IMR-90 (cell line): ENCODE measurements around the gene GUCY2D. TPM values are rescaled to one million over a fixed set of nuclear protein-coding genes. Genes with fewer than 3 reads are reported as not detected.

ENCODE experiments used
- ATAC-seq: fragments of 200-7000 bp; cut with Tn5 transposase; 2 replicates; pipeline ENCODE4 v1.9.1; 2020; ENCODE audit warnings: low read depth, mild to moderate bottlenecking, moderate library complexity
- BruUV-seq: library from RNA; stranded (reverse); fragments of 400-500 nt; replicated peaks from 2 replicates; lab custom pipeline; 2021; lab: Mats Ljungman, UMichigan
- CTCF ChIA-PET: fragments of 300-600 bp; formaldehyde crosslinking; extraction: SDS; loops from one replicate; lab custom pipeline; 2021; ENCODE audit warnings: antibody characterized with exemption; lab: Yijun Ruan, JAX
- POLR2A ChIA-PET: fragments of 300-600 bp; sonication (Branson Sonifier 250); formaldehyde crosslinking; loops from one replicate; lab custom pipeline; 2022; ENCODE audit warnings: antibody characterized with exemption; ENCODE audit not compliant: unreplicated experiment; lab: Charles Lee
- DNase-seq: peaks from one replicate; pipeline ENCODE4 v3.0.0; 2013
- H2AFZ ChIP-seq: replicated peaks from 2 replicates; pipeline ENCODE3; 2013; ENCODE audit warnings: low read length, mild to moderate bottlenecking; ENCODE audit not compliant: poor library complexity
- H2AK5ac ChIP-seq: 2 replicates; pipeline ENCODE4 v1.6.1; 2013; ENCODE audit warnings: low read depth, low read length, inconsistent platforms
- H2AK9ac ChIP-seq: replicated peaks from 2 replicates; pipeline ENCODE3; 2013; ENCODE audit warnings: mild to moderate bottlenecking, low read depth, low read length, moderate library complexity; ENCODE audit not compliant: poor library complexity
- H2BK120ac ChIP-seq: 2 replicates; pipeline ENCODE4 v1.6.1; 2013; ENCODE audit warnings: low read depth, low read length, inconsistent platforms
- H2BK15ac ChIP-seq: 3 replicates; pipeline ENCODE4 v1.6.1; 2013; ENCODE audit warnings: low read depth, low read length, inconsistent platforms
- H2BK20ac ChIP-seq: 2 replicates; pipeline ENCODE4 v1.6.1; 2013; ENCODE audit warnings: low read depth, mild to moderate bottlenecking, inconsistent platforms, low read length, moderate library complexity
- H2BK5ac ChIP-seq: 2 replicates; pipeline ENCODE4 v1.6.1; 2013; ENCODE audit warnings: mild to moderate bottlenecking, low read depth, low read length, inconsistent platforms; ENCODE audit not compliant: poor library complexity, severe bottlenecking
- H3K14ac ChIP-seq: replicated peaks from 2 replicates; pipeline ENCODE4 v1.6.1; 2013; ENCODE audit warnings: low read depth, low read length, inconsistent platforms
- H3K18ac ChIP-seq: 2 replicates; pipeline ENCODE4 v1.6.1; 2013; ENCODE audit warnings: low read depth, low read length, control low read depth
- H3K23ac ChIP-seq: 2 replicates; pipeline ENCODE4 v1.6.1; 2013; ENCODE audit warnings: low read depth, low read length, inconsistent platforms
- H3K27ac ChIP-seq: 2 replicates; pipeline ENCODE4 v1.5.1; 2013; ENCODE audit warnings: mild to moderate bottlenecking, control low read depth, low read length; ENCODE audit not compliant: insufficient read depth
- H3K27me3 ChIP-seq: 2 replicates; pipeline ENCODE4 v1.6.1; 2013; ENCODE audit warnings: low read length; ENCODE audit not compliant: control insufficient read depth, insufficient read depth
- H3K36me3 ChIP-seq: 2 replicates; pipeline ENCODE4 v1.6.1; 2013; ENCODE audit warnings: low read length, mixed read lengths; ENCODE audit not compliant: control insufficient read depth, insufficient read depth
- H3K4ac ChIP-seq: 2 replicates; pipeline ENCODE4 v1.6.1; 2013; ENCODE audit warnings: low read depth, low read length, inconsistent platforms
- H3K4me1 ChIP-seq: 2 replicates; pipeline ENCODE4 v1.6.1; 2013; ENCODE audit warnings: low read length, mixed read lengths; ENCODE audit not compliant: control insufficient read depth, insufficient read depth
- H3K4me2 ChIP-seq: 2 replicates; pipeline ENCODE4 v1.6.1; 2013; ENCODE audit warnings: low read depth, mild to moderate bottlenecking, control low read depth, low read length, moderate library complexity
- H3K4me3 ChIP-seq: 2 replicates; pipeline ENCODE4 v1.5.1; 2013; ENCODE audit warnings: low read depth, mild to moderate bottlenecking, control low read depth, low read length, moderate library complexity; ENCODE audit not compliant: insufficient read depth
- H3K56ac ChIP-seq: 2 replicates; pipeline ENCODE4 v1.6.1; 2013; ENCODE audit warnings: low read length, inconsistent platforms; ENCODE audit not compliant: insufficient read depth; ENCODE audit errors: extremely low read depth
- H3K79me1 ChIP-seq, 2 experiments: 2 replicates each; pipeline ENCODE4 v1.6.1; 2013; ENCODE audit warnings: low read length in 2 of 2, inconsistent platforms in 1 of 2, low read depth in 1 of 2
- H3K9ac ChIP-seq: 2 replicates; pipeline ENCODE4 v1.6.1; 2013; ENCODE audit warnings: low read depth, low read length, control low read depth
- H3K9me1 ChIP-seq: 2 replicates; pipeline ENCODE4 v1.6.1; 2013; ENCODE audit warnings: low read length, inconsistent platforms; ENCODE audit not compliant: insufficient read depth
- H3K9me3 ChIP-seq: 2 replicates; pipeline ENCODE4 v1.6.1; 2013; ENCODE audit warnings: low read length; ENCODE audit not compliant: control insufficient read depth, insufficient read depth
- H4K20me1 ChIP-seq: 2 replicates; pipeline ENCODE4 v1.6.1; 2013; ENCODE audit warnings: low read length, inconsistent platforms; ENCODE audit not compliant: insufficient read depth
- H4K5ac ChIP-seq: 2 replicates; pipeline ENCODE4 v1.6.1; 2013; ENCODE audit warnings: mild to moderate bottlenecking, low read depth, low read length, control low read depth
- H4K8ac ChIP-seq, 2 experiments: 2 replicates each; pipeline ENCODE4 v1.6.1; 2013; ENCODE audit warnings: low read depth in 2 of 2, low read length in 2 of 2, control low read depth in 1 of 2, inconsistent platforms in 1 of 2
- H4K91ac ChIP-seq: 2 replicates; pipeline ENCODE4 v1.6.1; 2013; ENCODE audit warnings: low read depth, low read length, inconsistent platforms; ENCODE audit not compliant: insufficient read depth
- POLR2A ChIP-seq: IDR thresholded peaks from 2 replicates; pipeline ENCODE4 v1.6.1; 2012; ENCODE audit warnings: mild to moderate bottlenecking, low read depth, low read length
- RAD21 ChIP-seq: IDR thresholded peaks from 2 replicates; pipeline ENCODE4 v1.6.1; 2012; ENCODE audit warnings: low read length, improper control_type of control experiment
- WGBS, 2 experiments: methylation state at CpG; one replicate each; pipeline versions ENCODE4 v1.1.5 to v1.1.7; 2013; ENCODE audit warnings: missing lambda C conversion rate in 2 of 2; ENCODE audit not compliant: insufficient read length in 1 of 2; ENCODE audit errors: extremely low coverage in 2 of 2; 5-methylcytosine and 5-hydroxymethylcytosine counted together
- dilution Hi-C: fragments of 300-500 bp; cut with HindIII; formaldehyde crosslinking; loops from one replicate; pipeline ENCODE4 v1.14.3; 2018; ENCODE audit warnings: low sequenced_read_pairs; ENCODE audit not compliant: unreplicated experiment
- in situ Hi-C: fragments of 300-500 bp; cut with MboI; formaldehyde crosslinking; loops from 3 replicates; pipeline ENCODE4 v1.14.3; 2019; ENCODE audit warnings: low sequenced_read_pairs, inconsistent platforms, mixed read lengths
- intact Hi-C: fragments of 100-400 bp; cut with micrococcal nuclease; formaldehyde crosslinking; loops from 2 replicates; pipeline ENCODE4 v1.10.0; 2022
- polyA plus RNA-seq, 3 experiments: library from polyadenylated mRNA; depleted of rRNA; stranded (reverse); fragments of >200 nt; gene quantifications; 2 replicates each; pipeline ENCODE4 v1.2.3, GENCODE V29; 2012; ENCODE audit warnings: low replicate concordance in 1 of 3
- total RNA-seq: library from RNA; depleted of rRNA; stranded (reverse); fragments of >200 nt; gene quantifications from 2 replicates; pipeline ENCODE4 v1.2.3, GENCODE V29; 2012
- TF ChIP-seq, protein P1 (sequence below): conservative IDR thresholded peaks from 2 replicates; pipeline ENCODE4 v1.5.1; 2012; ENCODE audit warnings: mild to moderate bottlenecking, low read depth, low read length, improper control_type of control experiment

GUCY2D gene
- total and polyA plus RNA-seq, 2 of the 4 experiments (the other 2 are of a cell fraction): 0.03 TPM; not detected in 1

DNA sequence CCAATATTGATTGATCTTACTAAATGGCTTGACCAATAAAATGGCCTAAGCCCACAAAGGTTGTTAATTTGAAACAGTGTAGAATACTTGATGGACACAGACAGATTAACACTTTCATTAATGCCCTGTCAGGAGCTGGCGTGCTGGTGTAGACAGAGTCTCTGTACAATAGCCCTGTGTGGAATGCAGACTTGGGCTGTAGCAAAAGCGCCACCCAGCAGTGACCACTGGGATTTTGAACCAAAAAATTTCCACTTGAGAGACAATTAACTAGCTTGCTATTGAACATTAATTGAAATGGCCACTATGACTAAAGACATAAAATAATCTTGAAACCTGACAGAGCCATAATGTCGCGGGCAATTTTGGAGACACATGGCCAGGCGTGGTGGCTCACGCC is 19.7 kb upstream of the GUCY2D start:
- Histone ChIP-seq H4K20me1 (no peaks in the 10 kb centered on the region), H3K18ac (peak overlapping the region; percentile 31; the same call in 1 of the 2 replicates), H2BK120ac (peak overlapping the region; percentile 54), H3K4me3 (no peak overlapping the region), H3K23ac (no peak overlapping the region), H4K91ac (no peak overlapping the region), H3K9ac (no peak overlapping the region), H3K14ac (peak overlapping the region; percentile 13; the same call in 1 of the 2 replicates), H3K27me3 (no peaks in the 10 kb centered on the region), H2AK9ac (no peak overlapping the region), H2AK5ac (no peak overlapping the region), H3K36me3 (no peaks in the 10 kb centered on the region), H2AFZ (no peak overlapping the region), H3K79me1 (no peaks in the 10 kb centered on the region), H3K27ac (no peak overlapping the region), H2BK5ac (peak overlapping the region; percentile 13), H3K4me2 (peak overlapping the region; percentile 53; the same call in 1 of the 2 replicates), H3K9me1 (peaks cover 3% of the 10 kb centered on the region), H3K4me1 (peaks cover 11% of the 10 kb centered on the region; the same call in 1 of the 2 replicates), H3K56ac (no peak overlapping the region), H2BK20ac (no peak overlapping the region), H4K8ac (peak overlapping the region; percentile 23 to 76; a peak in 2 of 4 replicates), H3K4ac (peak overlapping the region; percentile 28; the same call in 1 of the 2 replicates), H3K9me3 (no peaks in the 10 kb centered on the region), H4K5ac (no peak overlapping the region; the same call in 1 of the 2 replicates), H2BK15ac (0 out of 3 replicates have a peak overlapping the region, but pooled peaks have one; percentile 19)
- in situ Hi-C loops: loop anchor here (25.0 kb wide), 1 partner anchor 245 kb away; no protein-coding TSS in a partner anchor
- no TSS peak for BruUV-seq
- dilution Hi-C loops: no loop called here
- POLR2A ChIA-PET: no interaction called here
- 96% methylated on average over 4 of the region's 6 CpGs; no CpG with 5 or more reads in 1 of the 2 experiments for WGBS, 2 experiments
- intact Hi-C loops: no loop called here
- ATAC-seq: peak; percentile 55; the same call in 1 of the 2 replicates
- CTCF ChIA-PET: interaction anchor here (0.6 to 1.5 kb wide), 5 partner anchors 13 to 120 kb away, joined by 3 to 6 read pairs (median 3); partner anchors contain the start of gene RNF227
- TF ChIP-seq POLR2A (no peak), RAD21 (peak; percentile 28; the same call in 1 of the 2 replicates)
- TF ChIP-seq, protein P1, sequence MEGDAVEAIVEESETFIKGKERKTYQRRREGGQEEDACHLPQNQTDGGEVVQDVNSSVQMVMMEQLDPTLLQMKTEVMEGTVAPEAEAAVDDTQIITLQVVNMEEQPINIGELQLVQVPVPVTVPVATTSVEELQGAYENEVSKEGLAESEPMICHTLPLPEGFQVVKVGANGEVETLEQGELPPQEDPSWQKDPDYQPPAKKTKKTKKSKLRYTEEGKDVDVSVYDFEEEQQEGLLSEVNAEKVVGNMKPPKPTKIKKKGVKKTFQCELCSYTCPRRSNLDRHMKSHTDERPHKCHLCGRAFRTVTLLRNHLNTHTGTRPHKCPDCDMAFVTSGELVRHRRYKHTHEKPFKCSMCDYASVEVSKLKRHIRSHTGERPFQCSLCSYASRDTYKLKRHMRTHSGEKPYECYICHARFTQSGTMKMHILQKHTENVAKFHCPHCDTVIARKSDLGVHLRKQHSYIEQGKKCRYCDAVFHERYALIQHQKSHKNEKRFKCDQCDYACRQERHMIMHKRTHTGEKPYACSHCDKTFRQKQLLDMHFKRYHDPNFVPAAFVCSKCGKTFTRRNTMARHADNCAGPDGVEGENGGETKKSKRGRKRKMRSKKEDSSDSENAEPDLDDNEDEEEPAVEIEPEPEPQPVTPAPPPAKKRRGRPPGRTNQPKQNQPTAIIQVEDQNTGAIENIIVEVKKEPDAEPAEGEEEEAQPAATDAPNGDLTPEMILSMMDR: 0 out of 2 replicates have a peak, but pooled peaks have one; percentile 25
- peak; percentile 14 for DNase-seq
